K562 (cell line): ENCODE results near the gene SLC43A1. TPM values are rescaled to one million over a fixed set of nuclear protein-coding genes. Genes with fewer than 3 reads are reported as not detected.

ENCODE experiments used
- BCOR ChIP-seq: fragments of 450-650 bp; IDR thresholded peaks from 2 replicates; pipeline ENCODE4 v1.6.1; 2016
- ELK1 ChIP-seq: sonication (generic); formaldehyde crosslinking; IDR thresholded peaks from 2 replicates; pipeline ENCODE4 v1.8.1; 2022; ENCODE audit warnings: missing genetic modification reagents
- ESRRB ChIP-seq: fragments of 250-450 bp; sonication (Bioruptor Pico); IDR thresholded peaks from 2 replicates; pipeline ENCODE4 v1.5.0; 2020; ENCODE audit warnings: mild to moderate bottlenecking, moderate library complexity, borderline replicate concordance
- FOXK2 ChIP-seq, 2 experiments: fragments of 450-650 bp; IDR thresholded peaks in 1 of 2; conservative IDR thresholded peaks in 1 of 2; 2 replicates each; pipeline ENCODE4 v1.6.1; 2016; ENCODE audit warnings: low read depth in 2 of 2, mild to moderate bottlenecking in 1 of 2
- HNRNPK ChIP-seq: fragments of 200-400 bp; formaldehyde crosslinking; IDR thresholded peaks from one replicate; pipeline ENCODE4 v1.6.1; 2018; ENCODE audit warnings: mild to moderate bottlenecking, low read depth, low read length; ENCODE audit not compliant: poor library complexity, severe bottlenecking
- LARP7 ChIP-seq: fragments of 450-650 bp; IDR thresholded peaks from 2 replicates; pipeline ENCODE4 v1.6.1; 2016
- MCM5 ChIP-seq: fragments of 450-650 bp; IDR thresholded peaks from 2 replicates; pipeline ENCODE4 v1.6.1; 2016; ENCODE audit warnings: low read depth
- NBN ChIP-seq: fragments of 450-650 bp; IDR thresholded peaks from 2 replicates; pipeline ENCODE4 v1.6.1; 2016; ENCODE audit warnings: low read depth, mild to moderate bottlenecking
- NKRF ChIP-seq: fragments of 450-650 bp; IDR thresholded peaks from 2 replicates; pipeline ENCODE4 v1.6.1; 2016; ENCODE audit warnings: borderline replicate concordance
- RAD51 ChIP-seq: fragments of 450-650 bp; IDR thresholded peaks from 2 replicates; pipeline ENCODE4 v1.7.1; 2016; ENCODE audit warnings: low read depth, mild to moderate bottlenecking, borderline replicate concordance
- SMC3 ChIP-seq: conservative IDR thresholded peaks from 2 replicates; pipeline ENCODE4 v1.6.1; 2011; ENCODE audit warnings: low read depth, low read length, improper control_type of control experiment; ENCODE audit not compliant: insufficient read depth
- SRF ChIP-seq, 2 experiments: fragments of 250-450, 450-650 bp in 1 of 2; sonication (Bioruptor Pico) in 1 of 2; sonication (generic) in 1 of 2; formaldehyde crosslinking; IDR thresholded peaks; 2 replicates each; pipeline versions ENCODE4 v1.5.0 to v1.5.1; 2020 to 2022; ENCODE audit warnings: mild to moderate bottlenecking in 1 of 2, missing genetic modification reagents in 1 of 2
- TAL1 ChIP-seq: fragments of 450-650 bp; IDR thresholded peaks from 2 replicates; pipeline ENCODE4 v1.6.1; 2016; ENCODE audit warnings: mild to moderate bottlenecking
- TRIM25 ChIP-seq: fragments of 450-650 bp; IDR thresholded peaks from 2 replicates; pipeline ENCODE4 v1.7.0; 2016; ENCODE audit warnings: borderline replicate concordance
- ZNF133 ChIP-seq: fragments of 250-450 bp; sonication (Bioruptor Pico); IDR thresholded peaks from 2 replicates; pipeline ENCODE4 v1.4.0; 2020; ENCODE audit warnings: mild to moderate bottlenecking
- ZNF224 ChIP-seq: sonication (generic); formaldehyde crosslinking; IDR thresholded peaks from 2 replicates; pipeline ENCODE4 v1.8.0; 2022; ENCODE audit warnings: mild to moderate bottlenecking, missing genetic modification reagents
- ZNF23 ChIP-seq: fragments of 250-450 bp; sonication (Bioruptor Pico); IDR thresholded peaks from 2 replicates; pipeline ENCODE4 v1.4.0; 2020; ENCODE audit warnings: mild to moderate bottlenecking
- ZNF277 ChIP-seq: fragments of 250-450 bp; sonication (Bioruptor Pico); IDR thresholded peaks from 2 replicates; pipeline ENCODE4 v1.8.0; 2022; ENCODE audit warnings: inconsistent platforms, mild to moderate bottlenecking, moderate library complexity, borderline replicate concordance
- ZNF282 ChIP-seq: sonication (generic); formaldehyde crosslinking; IDR thresholded peaks from 2 replicates; pipeline ENCODE4 v1.8.1; 2023; ENCODE audit warnings: missing genetic modification reagents
- polyA plus RNA-seq, 8 experiments: library from polyadenylated mRNA; depleted of rRNA in 4 of 8; stranded (reverse) in 5 of 8; unstranded in 3 of 8; fragments of >200 nt; fragmentation: Nextera tagmentation in 2 of 8; fragmentation: Illumina TruSeq in 1 of 8; extraction: Ambion mirVana in 2 of 8; extraction: Trizol in 1 of 8; gene quantifications; 2 replicates each; pipeline versions ENCODE4 v1.2.1 to v1.2.3, GENCODE V29; 2011 to 2014; ENCODE audit warnings: inconsistent platforms in 1 of 8, missing spikeins in 1 of 8
- total RNA-seq, 7 experiments: library from RNA; depleted of rRNA in 6 of 7; stranded (reverse); fragments of >200 nt in 6 of 7; fragmentation: Illumina TruSeq in 2 of 7; extraction: Trizol in 2 of 7; gene quantifications; 2 replicates each; pipeline versions ENCODE4 v1.2.1 to v1.2.3, GENCODE V29; 2011 to 2021; ENCODE audit warnings: low replicate concordance in 1 of 7

SLC43A1 gene
- total and polyA plus RNA-seq, 9 of the 15 experiments (the other 6 are each of a cell fraction or from before 2014, with no cell fraction given): 2.6 to 41.8 (median 24.6) TPM

- TF ChIP-seq NKRF (0 out of 2 replicates have a peak, but pooled peaks have one; percentile 21), MCM5 (no peak), RAD51 (no peak), ESRRB (CRISPR knock-in tag) (no peak), ZNF23 (CRISPR knock-in tag) (no peak), HNRNPK (no peak), SRF (CRISPR knock-in tag; IDR thresholded peaks at IDR 0.05) (no peak), TAL1 (peak; percentile 9; the same call in 1 of the 2 replicates), ELK1 (CRISPR knock-in tag) (no peak), ZNF133 (CRISPR knock-in tag) (no peak), BCOR (peak; percentile 69; the same call in 1 of the 2 replicates), FOXK2 (conservative IDR thresholded peaks at IDR 0.05 in 1 of 2, IDR thresholded peaks at IDR 0.05 in 1 of 2; ENCODE audit: low read depth in 2 of 2) (0 out of 4 replicates have a peak, but pooled peaks of 1 of the 2 experiments have one; percentile 37), ZNF282 (CRISPR knock-in tag) (no peak), NBN (peak; percentile 82; the same call in 1 of the 2 replicates), ZNF224 (CRISPR knock-in tag) (no peak), ZNF277 (CRISPR knock-in tag) (no peak), LARP7 (peak; percentile 79; the same call in 1 of the 2 replicates), SMC3 (peak; percentile 21; the same call in 1 of the 2 replicates), TRIM25 (0 out of 2 replicates have a peak, but pooled peaks have one; percentile 68)
Measured at GRCh38 chr11:57458410-57459163, 56.9 kb downstream of the SLC43A1 start (continued).
